GM12865 (cell line): ENCODE results near the gene UBE2D1.

Experiments
- DNase-seq: peaks from one replicate; pipeline ENCODE4 v3.0.0; 2010; ENCODE audit warnings: low read depth
- H3K4me3 ChIP-seq: 2 replicates; pipeline ENCODE4 v1.5.1; 2011; ENCODE audit warnings: mild to moderate bottlenecking, low read depth, low read length, control low read depth
- TF ChIP-seq, protein P1 (sequence below): IDR thresholded peaks from 2 replicates; pipeline ENCODE4 v1.5.1; 2011; ENCODE audit warnings: low read length, control low read depth, low read depth, inconsistent platforms; ENCODE audit not compliant: insufficient read depth; ENCODE audit errors: missing control alignments

UBE2D1 gene

DNA sequence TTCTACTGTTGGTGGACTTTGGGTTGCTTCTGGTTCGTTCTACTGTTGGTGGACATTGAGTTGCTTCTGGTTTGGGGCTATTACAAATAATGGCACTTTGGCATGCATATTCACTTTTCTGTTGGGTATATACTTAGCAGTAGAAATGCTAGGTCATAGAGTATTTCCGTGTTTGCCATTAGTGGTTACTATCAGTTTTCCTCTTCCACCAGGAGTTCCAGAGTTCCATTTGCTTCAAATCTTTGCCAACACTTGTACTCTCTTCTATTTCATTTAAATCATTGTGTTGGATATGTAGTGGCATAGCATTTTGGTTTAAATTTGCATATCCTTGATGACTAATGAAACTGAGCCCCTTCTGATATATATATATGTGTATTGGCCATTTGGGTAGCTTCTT lies 15.2 kb downstream of the UBE2D1 start:
- DNase-seq, result no peak
- no peak overlapping the region for H3K4me3 ChIP-seq
- TF ChIP-seq, protein P1, sequence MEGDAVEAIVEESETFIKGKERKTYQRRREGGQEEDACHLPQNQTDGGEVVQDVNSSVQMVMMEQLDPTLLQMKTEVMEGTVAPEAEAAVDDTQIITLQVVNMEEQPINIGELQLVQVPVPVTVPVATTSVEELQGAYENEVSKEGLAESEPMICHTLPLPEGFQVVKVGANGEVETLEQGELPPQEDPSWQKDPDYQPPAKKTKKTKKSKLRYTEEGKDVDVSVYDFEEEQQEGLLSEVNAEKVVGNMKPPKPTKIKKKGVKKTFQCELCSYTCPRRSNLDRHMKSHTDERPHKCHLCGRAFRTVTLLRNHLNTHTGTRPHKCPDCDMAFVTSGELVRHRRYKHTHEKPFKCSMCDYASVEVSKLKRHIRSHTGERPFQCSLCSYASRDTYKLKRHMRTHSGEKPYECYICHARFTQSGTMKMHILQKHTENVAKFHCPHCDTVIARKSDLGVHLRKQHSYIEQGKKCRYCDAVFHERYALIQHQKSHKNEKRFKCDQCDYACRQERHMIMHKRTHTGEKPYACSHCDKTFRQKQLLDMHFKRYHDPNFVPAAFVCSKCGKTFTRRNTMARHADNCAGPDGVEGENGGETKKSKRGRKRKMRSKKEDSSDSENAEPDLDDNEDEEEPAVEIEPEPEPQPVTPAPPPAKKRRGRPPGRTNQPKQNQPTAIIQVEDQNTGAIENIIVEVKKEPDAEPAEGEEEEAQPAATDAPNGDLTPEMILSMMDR, result no peak

DNA sequence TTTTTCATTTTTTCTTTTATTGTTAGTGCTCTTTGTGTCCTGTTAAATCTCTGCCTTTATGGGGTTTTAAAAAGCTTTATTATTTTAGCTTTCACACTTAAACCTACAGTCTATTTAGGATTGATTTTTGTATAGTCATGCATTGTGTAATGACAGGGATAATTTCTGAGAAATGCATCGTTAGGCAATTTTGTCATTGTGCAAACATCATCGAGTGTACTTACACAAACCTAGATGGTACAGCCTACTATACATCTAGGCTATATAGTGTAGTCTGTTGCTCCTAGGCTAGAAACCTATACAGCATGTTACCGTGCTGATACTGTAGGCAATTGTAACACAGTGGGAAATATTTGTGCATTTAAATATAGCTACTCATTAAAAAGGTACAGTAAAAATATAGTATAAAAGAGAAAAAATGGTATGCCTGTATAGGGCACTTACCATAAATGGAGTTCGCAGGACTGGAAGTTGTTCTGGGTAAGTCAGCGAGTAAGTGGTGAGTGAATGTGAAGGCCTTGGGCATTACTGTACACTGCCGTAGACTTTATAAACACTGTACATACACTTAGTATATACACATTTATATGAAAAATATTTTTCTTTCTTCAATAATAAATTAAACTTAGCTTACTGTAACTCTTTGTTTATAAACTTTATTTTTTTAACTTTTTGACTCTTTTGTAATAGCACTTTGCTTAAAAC lies 16.0 kb downstream of the UBE2D1 start:
- DNase-seq, result no peak
- TF ChIP-seq, protein P1, result no peak
- H3K4me3 ChIP-seq, result no peak overlapping the region

DNA sequence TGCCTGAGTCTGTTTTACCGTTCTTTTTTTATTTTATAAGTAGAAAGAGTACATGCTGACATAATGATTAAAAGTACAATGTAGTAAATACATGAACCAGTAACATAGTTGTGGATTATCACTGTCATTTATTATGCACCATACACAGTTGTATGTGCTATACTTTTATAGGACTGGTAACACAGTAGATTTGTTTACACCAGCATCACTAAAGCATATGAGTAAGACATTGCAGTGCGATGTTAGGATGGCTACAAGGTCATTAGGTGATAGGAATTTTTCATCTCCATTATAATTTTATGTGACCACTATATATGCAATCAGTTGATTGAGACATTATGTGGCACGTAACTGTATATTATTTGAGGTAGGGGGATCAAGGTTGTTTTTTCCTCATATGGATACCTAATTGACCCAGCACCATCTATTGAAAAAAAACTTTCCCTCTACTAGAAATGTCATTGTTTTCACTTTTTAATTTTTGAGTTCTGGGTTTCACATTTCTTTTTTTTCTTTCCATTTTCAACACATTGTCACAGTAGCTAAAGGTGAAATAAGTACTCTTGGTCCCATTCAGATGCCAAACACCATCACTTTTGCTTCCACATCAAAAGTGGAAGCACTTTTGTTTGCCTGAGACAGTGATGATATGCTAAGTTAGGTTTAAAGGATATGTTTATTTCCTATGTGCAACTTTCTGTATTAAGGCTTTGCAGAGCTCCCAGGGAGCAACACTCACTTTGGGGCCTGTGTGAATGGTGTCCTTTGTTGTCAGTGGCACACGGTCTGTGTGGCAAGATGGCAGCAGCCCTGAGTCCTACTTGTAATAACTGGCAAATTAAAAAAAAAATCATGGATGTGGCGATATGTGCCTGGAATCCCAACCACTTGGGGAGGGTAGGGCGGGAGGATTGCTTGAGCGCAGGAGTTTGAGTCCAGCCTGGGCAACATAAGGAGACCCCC lies 17.1 kb downstream of the UBE2D1 start:
- DNase-seq, result no peak
- TF ChIP-seq, protein P1, result no peak
- H3K4me3 ChIP-seq, result no peak overlapping the region

DNA sequence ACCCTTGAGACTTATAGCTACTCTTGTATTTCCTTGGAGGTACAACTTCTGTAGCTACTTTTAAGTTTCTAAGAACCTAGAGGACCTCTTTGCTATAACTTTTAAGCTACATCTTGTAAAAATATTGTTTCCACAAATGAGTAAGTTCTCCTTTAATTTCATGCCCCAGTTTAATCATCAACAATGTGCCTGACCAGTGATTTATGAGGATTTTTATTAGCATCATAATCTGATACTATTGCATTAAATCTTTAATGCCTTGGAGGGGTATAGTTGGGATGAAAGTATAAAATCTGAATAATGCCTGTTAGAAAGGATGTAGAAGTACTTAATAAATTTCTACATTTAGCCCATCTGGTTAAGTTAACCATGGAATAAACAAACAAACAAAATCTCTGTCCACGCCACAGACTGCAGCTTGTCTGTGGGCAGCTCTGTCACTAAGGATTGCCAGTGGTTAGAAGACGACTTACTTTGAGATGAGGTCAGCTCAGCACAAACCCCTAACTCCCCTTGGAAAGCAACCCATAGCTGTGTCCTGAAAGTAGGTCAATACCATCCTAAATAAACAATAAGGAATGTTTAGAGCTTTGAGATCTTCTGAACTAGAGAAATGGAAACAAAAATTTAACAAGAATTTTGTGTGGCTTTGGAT lies 18.3 kb downstream of the UBE2D1 start:
- no peak for DNase-seq
- no peak overlapping the region for H3K4me3 ChIP-seq
- TF ChIP-seq, protein P1, result no peak

DNA sequence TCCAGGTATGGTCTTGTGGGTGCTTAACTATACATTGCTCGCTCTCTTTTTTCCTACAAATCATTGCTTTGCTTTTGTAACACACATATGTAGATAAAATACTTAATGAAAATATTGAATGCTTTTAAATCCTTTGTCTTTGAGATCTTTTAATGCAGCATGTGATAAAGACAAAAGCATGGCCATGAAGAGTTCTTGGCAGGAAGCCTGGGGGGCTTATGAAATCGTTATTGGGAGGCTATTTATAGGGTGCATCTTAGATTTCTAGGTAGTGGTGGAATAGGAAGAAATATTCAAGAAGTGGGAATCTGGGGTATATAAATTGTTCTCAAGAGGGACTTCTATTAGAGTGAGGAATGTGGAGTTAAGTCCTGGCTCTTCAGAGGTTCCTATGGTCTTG lies 21.9 kb downstream of the UBE2D1 start:
- TF ChIP-seq, protein P1, result no peak
- DNase-seq, result no peak
- H3K4me3 ChIP-seq, result no peak overlapping the region

DNA sequence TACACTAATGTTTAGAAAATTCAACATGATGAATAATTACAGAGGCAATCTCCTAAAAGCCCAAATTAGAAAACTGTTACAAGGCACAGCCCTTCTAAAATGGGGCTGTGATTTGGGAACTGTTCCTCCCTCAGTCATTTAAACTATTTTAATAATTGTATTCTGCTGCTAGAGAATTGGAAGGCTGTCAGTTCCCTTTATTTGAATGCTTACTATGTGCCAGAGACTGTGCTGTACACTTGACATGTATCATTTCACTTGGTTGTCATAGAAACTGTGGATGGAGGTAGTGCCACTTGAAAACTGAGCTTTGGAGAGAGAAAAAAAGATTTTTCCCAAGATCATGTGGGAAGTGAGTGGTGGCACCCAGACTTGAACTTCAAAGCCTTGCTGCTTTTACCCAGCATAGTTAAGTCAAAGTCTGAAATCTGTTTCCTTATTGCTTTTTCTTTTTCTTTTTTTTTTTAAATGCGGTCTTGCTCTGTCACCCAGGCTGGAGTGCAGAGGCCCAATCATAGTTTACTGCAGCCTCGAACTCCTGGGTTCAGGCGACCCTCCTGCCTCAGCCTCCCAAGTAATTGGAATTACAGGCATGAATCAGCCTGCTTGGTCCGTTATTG lies 23.6 kb downstream of the UBE2D1 start:
- H3K4me3 ChIP-seq, result no peak overlapping the region
- no peak for DNase-seq

More for the DNA sequence above, 23.6 kb downstream of the UBE2D1 start:
- TF ChIP-seq, protein P1, result no peak
